GM21529 (cell line): ENCODE results near the gene CDON.

ENCODE experiments used
- ATAC-seq: cut with Tn5 transposase; IDR thresholded peaks from one replicate; pipeline ENCODE4 v1.9.1; 2021; ENCODE audit not compliant: unreplicated experiment

The CDON gene

GRCh38 chr11:126084608-126084912 lies 21.9 kb upstream of the CDON start:
- ATAC-seq = no peak

GRCh38 chr11:126083829-126084607 lies 21.4 kb upstream of the CDON start:
- no peak for ATAC-seq

DNA sequence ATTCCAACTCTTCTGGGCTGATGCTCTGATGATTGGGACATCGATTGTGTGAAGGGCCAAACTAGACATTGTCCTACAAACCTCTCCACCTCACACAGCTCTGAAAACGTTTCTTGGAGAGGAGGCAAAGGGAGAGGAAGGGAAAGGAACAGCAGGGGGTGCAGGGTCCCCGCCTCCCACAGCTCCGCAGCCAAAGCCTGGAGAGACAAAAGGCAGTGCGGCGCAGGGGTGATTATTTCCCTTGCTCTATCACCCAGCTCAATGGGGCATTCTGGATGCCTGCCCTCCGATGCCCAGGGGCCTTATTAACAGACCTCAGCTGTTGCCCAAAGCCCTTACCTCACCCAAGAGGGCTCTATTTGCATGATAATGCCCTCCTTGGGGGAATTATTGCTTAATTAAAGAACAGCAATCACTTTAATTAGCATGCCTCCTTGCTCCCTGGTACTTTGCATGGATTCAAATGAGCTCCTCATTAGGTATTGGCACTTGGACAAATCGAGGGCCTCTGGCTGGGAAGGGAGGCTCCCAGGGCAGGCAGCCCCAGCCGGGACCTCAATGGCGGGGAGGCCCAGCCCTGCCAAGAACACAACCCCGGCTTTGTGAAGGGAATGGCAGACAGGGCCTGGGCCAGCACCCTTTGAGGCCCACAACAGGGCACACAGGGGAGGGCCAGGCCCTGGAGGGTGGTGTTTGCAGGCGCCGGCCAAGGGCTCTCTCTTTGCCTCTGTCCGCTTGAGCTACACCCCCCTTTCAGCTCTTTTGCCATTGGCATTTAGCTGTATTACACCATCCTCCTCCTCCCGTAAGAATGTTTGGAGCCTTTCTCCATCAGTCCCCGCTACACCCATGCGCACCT lies 19.8 kb upstream of the CDON start:
- ATAC-seq = no peak

DNA sequence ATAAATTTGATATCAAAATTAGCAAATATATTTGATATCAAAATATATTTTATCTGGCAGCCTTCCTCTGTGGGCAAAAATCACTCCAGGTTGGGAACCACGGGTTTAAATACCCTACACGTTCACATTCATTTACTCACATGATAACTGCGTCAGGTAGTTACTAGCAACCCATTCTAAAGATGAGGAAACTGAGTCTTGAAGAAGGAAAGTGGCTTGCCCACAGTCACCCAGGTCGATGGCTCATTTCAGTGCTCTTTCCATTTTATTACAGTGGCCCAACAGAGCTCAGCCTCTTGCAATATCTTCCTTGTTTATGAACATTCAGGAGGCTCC lies 19.2 kb upstream of the CDON start:
- ATAC-seq = no peak

GRCh38 chr11:126080161-126080941 lies 17.7 kb upstream of the CDON start:
- no peak for ATAC-seq

GRCh38 chr11:126079621-126080124 lies 17.0 kb upstream of the CDON start:
- ATAC-seq = no peak

- ATAC-seq = no peak
Measured at GRCh38 chr11:126076641-126077040, 14.0 kb upstream of the CDON start.

DNA sequence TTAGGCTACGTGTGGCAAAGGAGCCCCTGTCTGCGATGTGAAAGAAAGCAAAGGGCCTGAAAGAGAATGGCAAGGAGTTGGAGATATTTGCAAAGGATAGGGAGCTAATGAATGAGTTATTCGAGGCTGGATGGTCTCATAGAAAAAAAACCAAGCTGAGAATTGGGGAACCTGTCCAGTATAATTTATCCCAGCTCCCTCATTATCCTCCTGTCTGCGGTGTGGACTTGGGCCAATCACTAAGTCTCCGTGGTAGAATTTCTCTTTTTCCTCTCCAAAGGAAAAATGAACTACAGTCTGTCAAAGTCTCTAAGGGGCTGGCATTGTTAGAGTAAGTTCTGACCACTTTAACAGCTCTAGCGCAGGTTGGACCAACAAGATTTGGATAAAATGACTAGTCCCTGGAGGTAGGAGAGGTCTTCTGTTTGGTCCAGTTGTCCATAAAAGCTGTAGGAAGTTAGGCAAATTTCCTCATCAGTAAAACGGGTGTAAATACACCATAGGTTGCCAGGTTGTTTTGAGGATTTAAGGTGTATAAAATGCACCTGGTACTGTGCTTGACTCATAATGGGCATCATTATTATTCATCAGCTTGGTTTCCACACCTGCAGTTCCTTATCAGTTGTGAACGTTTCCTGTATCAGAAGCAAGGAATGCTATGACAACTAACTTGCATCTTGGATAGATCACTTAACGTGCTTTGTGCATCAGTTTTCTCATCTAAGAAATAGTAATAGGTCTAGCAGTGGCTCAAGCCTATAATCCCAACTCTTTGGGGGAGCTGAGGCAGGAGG lies 10.3 kb upstream of the CDON start:
- no peak for ATAC-seq

DNA sequence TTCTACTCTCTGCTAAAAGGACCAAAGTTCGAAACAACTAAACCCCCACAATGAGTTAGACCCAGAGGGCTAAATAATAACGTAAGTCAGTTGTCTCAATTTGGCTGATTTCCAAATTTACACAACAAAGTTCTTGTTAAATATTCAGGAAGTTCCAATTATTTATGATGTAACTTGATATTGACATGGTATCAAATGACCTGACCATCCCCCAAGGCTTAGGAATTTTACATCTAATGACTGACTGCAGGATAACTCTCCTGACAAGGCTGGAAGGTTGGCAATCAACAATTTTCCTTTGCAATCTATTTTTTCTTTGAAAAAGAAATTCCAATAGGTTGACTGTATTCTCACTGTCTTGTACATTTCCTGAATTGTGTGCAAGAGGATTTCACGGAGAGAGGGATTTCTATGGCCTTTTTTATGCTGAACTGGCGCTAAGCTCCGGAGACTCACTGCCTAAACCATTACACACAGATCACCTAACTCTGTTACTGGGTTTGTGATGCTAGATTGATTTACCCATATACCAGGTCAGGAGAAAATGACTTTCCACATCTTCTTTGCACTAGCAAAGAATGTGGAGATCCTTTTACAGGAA lies 9.6 kb upstream of the CDON start:
- ATAC-seq = no peak

GRCh38 chr11:126063507-126063852 lies 814 bp upstream of the CDON start:
- no peak for ATAC-seq

- peak; percentile 4 for ATAC-seq
Measured at GRCh38 chr11:126061707-126062678, 673 bp downstream of the CDON start.

GRCh38 chr11:126060757-126061171 lies 1.9 kb downstream of the CDON start:
- ATAC-seq = no peak

DNA sequence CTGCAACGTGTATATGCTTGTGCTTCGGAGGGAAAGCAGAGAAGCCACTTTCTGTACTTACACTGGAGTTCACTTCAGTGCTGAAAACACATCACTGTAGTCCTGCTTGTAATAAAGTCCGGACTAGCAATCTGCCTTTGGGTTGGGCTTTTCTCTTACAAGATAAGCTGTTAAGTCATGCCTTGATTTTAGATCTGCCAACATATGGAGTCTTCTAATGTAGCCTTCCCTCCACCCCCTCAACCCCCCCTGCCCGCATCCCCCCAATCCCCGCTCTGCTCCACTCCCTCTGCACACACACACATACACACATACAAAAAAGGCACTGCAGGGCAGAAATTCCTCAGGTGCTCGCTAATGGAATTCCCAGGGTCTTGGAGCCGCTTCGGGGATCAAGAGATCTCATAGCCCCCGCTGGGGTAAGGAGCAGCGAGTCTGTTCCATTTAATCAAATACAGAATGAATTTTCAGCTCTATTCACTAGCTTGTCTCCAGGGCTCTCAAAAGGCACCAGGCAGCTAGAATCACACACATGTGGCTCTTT lies 3.4 kb downstream of the CDON start:
- ATAC-seq = no peak

- ATAC-seq = no peak
Measured at GRCh38 chr11:126058105-126058874, 4.4 kb downstream of the CDON start.

- no peak for ATAC-seq
Measured at GRCh38 chr11:126054882-126055281, 7.8 kb downstream of the CDON start.

GRCh38 chr11:126054408-126054807 lies 8.3 kb downstream of the CDON start:
- no peak for ATAC-seq

GRCh38 chr11:126053415-126054286 lies 9.0 kb downstream of the CDON start:
- ATAC-seq = no peak
